IMR-90 (cell line): ENCODE results near the gene MED22. TPM values are rescaled to one million over a fixed set of nuclear protein-coding genes. Genes with fewer than 3 reads are reported as not detected.

Experiments used
- ATAC-seq: fragments of 200-7000 bp; cut with Tn5 transposase; 2 replicates; pipeline ENCODE4 v1.9.1; 2020; ENCODE audit warnings: low read depth, mild to moderate bottlenecking, moderate library complexity
- BruUV-seq: library from RNA; stranded (reverse); fragments of 400-500 nt; replicated peaks from 2 replicates; lab custom pipeline; 2021; lab: Mats Ljungman, UMichigan
- CTCF ChIA-PET: fragments of 300-600 bp; formaldehyde crosslinking; extraction: SDS; loops from one replicate; lab custom pipeline; 2021; ENCODE audit warnings: antibody characterized with exemption; lab: Yijun Ruan, JAX
- POLR2A ChIA-PET: fragments of 300-600 bp; sonication (Branson Sonifier 250); formaldehyde crosslinking; loops from one replicate; lab custom pipeline; 2022; ENCODE audit warnings: antibody characterized with exemption; ENCODE audit not compliant: unreplicated experiment; lab: Charles Lee
- DNase-seq: peaks from one replicate; pipeline ENCODE4 v3.0.0; 2013
- H2AFZ ChIP-seq: replicated peaks from 2 replicates; pipeline ENCODE3; 2013; ENCODE audit warnings: low read length, mild to moderate bottlenecking; ENCODE audit not compliant: poor library complexity
- H2AK5ac ChIP-seq: 2 replicates; pipeline ENCODE4 v1.6.1; 2013; ENCODE audit warnings: low read depth, low read length, inconsistent platforms
- H2AK9ac ChIP-seq: replicated peaks from 2 replicates; pipeline ENCODE3; 2013; ENCODE audit warnings: mild to moderate bottlenecking, low read depth, low read length, moderate library complexity; ENCODE audit not compliant: poor library complexity
- H2BK120ac ChIP-seq: 2 replicates; pipeline ENCODE4 v1.6.1; 2013; ENCODE audit warnings: low read depth, low read length, inconsistent platforms
- H2BK15ac ChIP-seq: 3 replicates; pipeline ENCODE4 v1.6.1; 2013; ENCODE audit warnings: low read depth, low read length, inconsistent platforms
- H2BK20ac ChIP-seq: 2 replicates; pipeline ENCODE4 v1.6.1; 2013; ENCODE audit warnings: low read depth, mild to moderate bottlenecking, inconsistent platforms, low read length, moderate library complexity
- H2BK5ac ChIP-seq: 2 replicates; pipeline ENCODE4 v1.6.1; 2013; ENCODE audit warnings: mild to moderate bottlenecking, low read depth, low read length, inconsistent platforms; ENCODE audit not compliant: poor library complexity, severe bottlenecking
- H3K14ac ChIP-seq: replicated peaks from 2 replicates; pipeline ENCODE4 v1.6.1; 2013; ENCODE audit warnings: low read depth, low read length, inconsistent platforms
- H3K18ac ChIP-seq: 2 replicates; pipeline ENCODE4 v1.6.1; 2013; ENCODE audit warnings: low read depth, low read length, control low read depth
- H3K23ac ChIP-seq: 2 replicates; pipeline ENCODE4 v1.6.1; 2013; ENCODE audit warnings: low read depth, low read length, inconsistent platforms
- H3K27ac ChIP-seq: 2 replicates; pipeline ENCODE4 v1.5.1; 2013; ENCODE audit warnings: mild to moderate bottlenecking, control low read depth, low read length; ENCODE audit not compliant: insufficient read depth
- H3K27me3 ChIP-seq: 2 replicates; pipeline ENCODE4 v1.6.1; 2013; ENCODE audit warnings: low read length; ENCODE audit not compliant: control insufficient read depth, insufficient read depth
- H3K36me3 ChIP-seq: 2 replicates; pipeline ENCODE4 v1.6.1; 2013; ENCODE audit warnings: low read length, mixed read lengths; ENCODE audit not compliant: control insufficient read depth, insufficient read depth
- H3K4ac ChIP-seq: 2 replicates; pipeline ENCODE4 v1.6.1; 2013; ENCODE audit warnings: low read depth, low read length, inconsistent platforms
- H3K4me1 ChIP-seq: 2 replicates; pipeline ENCODE4 v1.6.1; 2013; ENCODE audit warnings: low read length, mixed read lengths; ENCODE audit not compliant: control insufficient read depth, insufficient read depth
- H3K4me2 ChIP-seq: 2 replicates; pipeline ENCODE4 v1.6.1; 2013; ENCODE audit warnings: low read depth, mild to moderate bottlenecking, control low read depth, low read length, moderate library complexity
- H3K4me3 ChIP-seq: 2 replicates; pipeline ENCODE4 v1.5.1; 2013; ENCODE audit warnings: low read depth, mild to moderate bottlenecking, control low read depth, low read length, moderate library complexity; ENCODE audit not compliant: insufficient read depth
- H3K56ac ChIP-seq: 2 replicates; pipeline ENCODE4 v1.6.1; 2013; ENCODE audit warnings: low read length, inconsistent platforms; ENCODE audit not compliant: insufficient read depth; ENCODE audit errors: extremely low read depth
- H3K79me1 ChIP-seq, 2 experiments: 2 replicates each; pipeline ENCODE4 v1.6.1; 2013; ENCODE audit warnings: low read length in 2 of 2, inconsistent platforms in 1 of 2, low read depth in 1 of 2
- H3K9ac ChIP-seq: 2 replicates; pipeline ENCODE4 v1.6.1; 2013; ENCODE audit warnings: low read depth, low read length, control low read depth
- H3K9me1 ChIP-seq: 2 replicates; pipeline ENCODE4 v1.6.1; 2013; ENCODE audit warnings: low read length, inconsistent platforms; ENCODE audit not compliant: insufficient read depth
- H3K9me3 ChIP-seq: 2 replicates; pipeline ENCODE4 v1.6.1; 2013; ENCODE audit warnings: low read length; ENCODE audit not compliant: control insufficient read depth, insufficient read depth
- H4K20me1 ChIP-seq: 2 replicates; pipeline ENCODE4 v1.6.1; 2013; ENCODE audit warnings: low read length, inconsistent platforms; ENCODE audit not compliant: insufficient read depth
- H4K5ac ChIP-seq: 2 replicates; pipeline ENCODE4 v1.6.1; 2013; ENCODE audit warnings: mild to moderate bottlenecking, low read depth, low read length, control low read depth
- H4K8ac ChIP-seq, 2 experiments: 2 replicates each; pipeline ENCODE4 v1.6.1; 2013; ENCODE audit warnings: low read depth in 2 of 2, low read length in 2 of 2, control low read depth in 1 of 2, inconsistent platforms in 1 of 2
- H4K91ac ChIP-seq: 2 replicates; pipeline ENCODE4 v1.6.1; 2013; ENCODE audit warnings: low read depth, low read length, inconsistent platforms; ENCODE audit not compliant: insufficient read depth
- BHLHE40 ChIP-seq: fragments of 150-350 bp; IDR thresholded peaks from 2 replicates; pipeline ENCODE4 v1.6.1; 2016; ENCODE audit warnings: mild to moderate bottlenecking, low read depth, low read length
- CEBPB ChIP-seq: IDR thresholded peaks from 2 replicates; pipeline ENCODE4 v1.6.1; 2012; ENCODE audit warnings: low read depth, low read length, improper control_type of control experiment
- CHD1 ChIP-seq: IDR thresholded peaks from 2 replicates; pipeline ENCODE4 v1.6.1; 2012; ENCODE audit warnings: low read depth, low read length, improper control_type of control experiment
- CTCF ChIP-seq: conservative IDR thresholded peaks from 2 replicates; pipeline ENCODE4 v1.5.1; 2012; ENCODE audit warnings: mild to moderate bottlenecking, low read depth, low read length, improper control_type of control experiment
- ELK1 ChIP-seq: fragments of 150-350 bp; IDR thresholded peaks from 2 replicates; pipeline ENCODE4 v1.6.1; 2016; ENCODE audit warnings: low read depth, mild to moderate bottlenecking, low read length, moderate library complexity, borderline replicate concordance
- FOS ChIP-seq: fragments of 150-350 bp; IDR thresholded peaks from 2 replicates; pipeline ENCODE4 v1.6.1; 2016; ENCODE audit warnings: low read depth, low read length
- MAFK ChIP-seq: IDR thresholded peaks from 2 replicates; pipeline ENCODE4 v1.6.1; 2012; ENCODE audit warnings: low read depth, low read length, improper control_type of control experiment
- MAZ ChIP-seq: IDR thresholded peaks from 2 replicates; pipeline ENCODE4 v1.6.1; 2012; ENCODE audit warnings: low read depth, mild to moderate bottlenecking, low read length, improper control_type of control experiment, moderate library complexity, borderline replicate concordance
- MXI1 ChIP-seq: IDR thresholded peaks from 2 replicates; pipeline ENCODE4 v1.6.1; 2012; ENCODE audit warnings: low read depth, mild to moderate bottlenecking, low read length, moderate library complexity, borderline replicate concordance
- NFE2L2 ChIP-seq: fragments of 150-350 bp; IDR thresholded peaks from 2 replicates; pipeline ENCODE4 v1.6.1; 2016; ENCODE audit warnings: low read depth, mild to moderate bottlenecking, low read length
- POLR2A ChIP-seq: IDR thresholded peaks from 2 replicates; pipeline ENCODE4 v1.6.1; 2012; ENCODE audit warnings: mild to moderate bottlenecking, low read depth, low read length
- RAD21 ChIP-seq: IDR thresholded peaks from 2 replicates; pipeline ENCODE4 v1.6.1; 2012; ENCODE audit warnings: low read length, improper control_type of control experiment
- RCOR1 ChIP-seq: IDR thresholded peaks from 2 replicates; pipeline ENCODE4 v1.6.1; 2012; ENCODE audit warnings: mild to moderate bottlenecking, low read length, improper control_type of control experiment; ENCODE audit not compliant: insufficient replicate concordance
- RFX5 ChIP-seq: IDR thresholded peaks from 2 replicates; pipeline ENCODE4 v1.8.0; 2012; ENCODE audit warnings: low read depth, mild to moderate bottlenecking, low read length, moderate library complexity
- SMC3 ChIP-seq: fragments of 150-350 bp; IDR thresholded peaks from 2 replicates; pipeline ENCODE4 v1.6.1; 2016; ENCODE audit warnings: low read depth, mild to moderate bottlenecking, antibody characterized with exemption, low read length, moderate library complexity
- USF2 ChIP-seq: fragments of 150-350 bp; IDR thresholded peaks from 2 replicates; pipeline ENCODE4 v1.6.1; 2017; ENCODE audit warnings: mild to moderate bottlenecking, antibody characterized with exemption, low read length, low read depth
- WGBS, 2 experiments: methylation state at CpG; one replicate each; pipeline versions ENCODE4 v1.1.5 to v1.1.7; 2013; ENCODE audit warnings: missing lambda C conversion rate in 2 of 2; ENCODE audit not compliant: insufficient read length in 1 of 2; ENCODE audit errors: extremely low coverage in 2 of 2; 5-methylcytosine and 5-hydroxymethylcytosine counted together
- dilution Hi-C: fragments of 300-500 bp; cut with HindIII; formaldehyde crosslinking; loops from one replicate; pipeline ENCODE4 v1.14.3; 2018; ENCODE audit warnings: low sequenced_read_pairs; ENCODE audit not compliant: unreplicated experiment
- in situ Hi-C: fragments of 300-500 bp; cut with MboI; formaldehyde crosslinking; loops from 3 replicates; pipeline ENCODE4 v1.14.3; 2019; ENCODE audit warnings: low sequenced_read_pairs, inconsistent platforms, mixed read lengths
- intact Hi-C: fragments of 100-400 bp; cut with micrococcal nuclease; formaldehyde crosslinking; loops from 2 replicates; pipeline ENCODE4 v1.10.0; 2022
- polyA plus RNA-seq, 3 experiments: library from polyadenylated mRNA; depleted of rRNA; stranded (reverse); fragments of >200 nt; gene quantifications; 2 replicates each; pipeline ENCODE4 v1.2.3, GENCODE V29; 2012; ENCODE audit warnings: low replicate concordance in 1 of 3
- total RNA-seq: library from RNA; depleted of rRNA; stranded (reverse); fragments of >200 nt; gene quantifications from 2 replicates; pipeline ENCODE4 v1.2.3, GENCODE V29; 2012

The MED22 gene
- total and polyA plus RNA-seq, 2 of the 4 experiments (the other 2 are of a cell fraction) = 7.9 to 28.3 TPM

GRCh38 chr9:133315997-133316396 is 31.9 kb downstream of the MED22 start:
- no peak overlapping the region for H3K56ac ChIP-seq
- no peak overlapping the region for H4K5ac ChIP-seq
- H2BK20ac ChIP-seq = no peak overlapping the region
- H3K4ac ChIP-seq = no peak overlapping the region
- no peak overlapping the region for H4K91ac ChIP-seq
- CTCF ChIA-PET = no interaction called here
- H3K36me3 ChIP-seq = no peaks in the 10 kb centered on the region
- H3K4me2 ChIP-seq = no peak overlapping the region
- H3K14ac ChIP-seq = no peak overlapping the region
- H2BK5ac ChIP-seq = no peak overlapping the region
- peaks cover 8% of the 10 kb centered on the region for H3K27me3 ChIP-seq
- no peak overlapping the region for H3K4me3 ChIP-seq
- no peak overlapping the region for H3K23ac ChIP-seq
- H2AK9ac ChIP-seq = no peak overlapping the region
- TF ChIP-seq BHLHE40 (no peak), SMC3 (no peak), CTCF (no peak), USF2 (no peak), CEBPB (no peak), MAFK (no peak), RFX5 (no peak), ELK1 (no peak), CHD1 (no peak), POLR2A (no peak), RCOR1 (no peak), MAZ (no peak), FOS (no peak), NFE2L2 (no peak), MXI1 (no peak), RAD21 (no peak)
- no peak overlapping the region for H2AK5ac ChIP-seq
- no peaks in the 10 kb centered on the region for H3K79me1 ChIP-seq
- H2BK15ac ChIP-seq = no peak overlapping the region
- intact Hi-C loops (no loop called here), dilution Hi-C loops (no loop called here), in situ Hi-C loops (no loop called here)
- H3K27ac ChIP-seq = no peak overlapping the region
- ATAC-seq (no peak), DNase-seq (no peak)
- WGBS, 2 experiments = no CpG with 5 or more reads among the region's 2 CpGs
- no peak overlapping the region for H2BK120ac ChIP-seq
- no peak overlapping the region for H4K8ac ChIP-seq
- H3K9ac ChIP-seq = no peak overlapping the region
- H4K20me1 ChIP-seq = no peaks in the 10 kb centered on the region
- H3K9me3 ChIP-seq = no peaks in the 10 kb centered on the region
- no peaks in the 10 kb centered on the region for H3K9me1 ChIP-seq
- BruUV-seq = no TSS peak
- H3K18ac ChIP-seq = no peak overlapping the region
- POLR2A ChIA-PET = no interaction called here
- no peaks in the 10 kb centered on the region for H3K4me1 ChIP-seq
- no peak overlapping the region for H2AFZ ChIP-seq
